ENCODE results near the gene KRTAP1-3.
"Not testable (repeated sequence)": the region's sequence is repeated elsewhere in the genome, so short reads cannot be mapped to it uniquely, and the experiment has no call there.

Gene KRTAP1-3

GRCh38 chr17:41034346-41034935 is at the start of gene KRTAP1-3:
Gene KRTAP1-3 (minus strand): TSS chr17:41034874. CDS start chr17:41034821, 53 bp downstream.
- H3K4me3 ChIP-seq (replicated peaks; ENCODE audit: low read depth, low read length); DNase-seq (ENCODE audit: extremely low read depth, low read depth): not testable (repeated sequence)

- not testable (repeated sequence) for H3K4me3 ChIP-seq (replicated peaks; ENCODE audit: low read depth, low read length)
These were observed 49.6 kb upstream of the KRTAP1-3 start, which contains the start of gene KRTAP4-7 for GRCh38 chr17:41084100-41084856. Gene KRTAP4-7 (plus strand): TSS chr17:41084150. CDS start chr17:41084207, 57 bp downstream.

GRCh38 chr17:41083427-41083826 is 48.8 kb upstream of the KRTAP1-3 start:
- not testable (repeated sequence) for DNase-seq (ENCODE audit: extremely low read depth, low read depth); H3K4me3 ChIP-seq (replicated peaks; ENCODE audit: low read depth, low read length)

More at GRCh38 chr17:41084100-41084856, 49.6 kb upstream of the KRTAP1-3 start, which contains the start of gene KRTAP4-7:
- not testable (repeated sequence) for DNase-seq (ENCODE audit: extremely low read depth, low read depth)

- DNase-seq (ENCODE audit: extremely low read depth, low read depth) = no peak
- no peak for TF ChIP-seq CTCF (IDR thresholded peaks at IDR 0.05; ENCODE audit: low read depth, low read length, missing control alignments)
- H3K4me3 ChIP-seq (replicated peaks; ENCODE audit: low read depth, low read length) = no peak overlapping the region
These were observed 48.0 kb upstream of the KRTAP1-3 start for GRCh38 chr17:41082626-41083025.

GRCh38 chr17:41076788-41077187 is 42.1 kb upstream of the KRTAP1-3 start:
- H3K4me3 ChIP-seq (replicated peaks; ENCODE audit: low read depth, low read length) = no peak overlapping the region
- no peak for TF ChIP-seq CTCF (IDR thresholded peaks at IDR 0.05; ENCODE audit: low read depth, low read length, missing control alignments)
- no peak for DNase-seq (ENCODE audit: extremely low read depth, low read depth)

- no peak overlapping the region for H3K4me3 ChIP-seq (replicated peaks; ENCODE audit: low read depth, low read length)
- no peak for TF ChIP-seq CTCF (IDR thresholded peaks at IDR 0.05; ENCODE audit: low read depth, low read length, missing control alignments)
- no peak for DNase-seq (ENCODE audit: extremely low read depth, low read depth)
These were observed 39.0 kb upstream of the KRTAP1-3 start for GRCh38 chr17:41073676-41074075.

- H3K4me3 ChIP-seq (replicated peaks; ENCODE audit: low read depth, low read length) = no peak overlapping the region
- TF ChIP-seq CTCF (IDR thresholded peaks at IDR 0.05; ENCODE audit: low read depth, low read length, missing control alignments) = no peak
- no peak for DNase-seq (ENCODE audit: extremely low read depth, low read depth)
These were observed 37.1 kb upstream of the KRTAP1-3 start for GRCh38 chr17:41071606-41072360.

- no peak for DNase-seq (ENCODE audit: extremely low read depth, low read depth)
- no peak for TF ChIP-seq CTCF (IDR thresholded peaks at IDR 0.05; ENCODE audit: low read depth, low read length, missing control alignments)
These were observed 34.4 kb upstream of the KRTAP1-3 start for GRCh38 chr17:41069031-41069430.

More at GRCh38 chr17:41069031-41069430, 34.4 kb upstream of the KRTAP1-3 start:
- no peak overlapping the region for H3K4me3 ChIP-seq (replicated peaks; ENCODE audit: low read depth, low read length)
